ENCODE measurements around the gene STARD8. TPM values are rescaled to one million over a fixed set of nuclear protein-coding genes. Genes with fewer than 3 reads are reported as not detected.

Gene STARD8
- total RNA-seq, 4 donors from 2014 or later, result 0.70 to 5.0 (median 4.1) TPM

GRCh38 chrX:68714856-68715255 lies 67.4 kb downstream of the STARD8 start:
- H3K4me1 ChIP-seq, result no peaks in the 10 kb centered on the region
- no peaks in the 10 kb centered on the region for H3K27me3 ChIP-seq
- H3K36me3 ChIP-seq, result no peaks in the 10 kb centered on the region
- DNase-seq, result no peak
- H3K4me3 ChIP-seq, result no peak overlapping the region
- no peak overlapping the region for H3K27ac ChIP-seq
- TF ChIP-seq POLR2A (IDR thresholded peaks at IDR 0.05) (no peak), CTCF (IDR thresholded peaks at IDR 0.05) (no peak)
- H3K9me3 ChIP-seq, result no peaks in the 10 kb centered on the region

GRCh38 chrX:68717196-68717595 lies 69.7 kb downstream of the STARD8 start:
- H3K4me3 ChIP-seq, result no peak overlapping the region
- H3K4me1 ChIP-seq, result no peaks in the 10 kb centered on the region
- no peak for DNase-seq
- no peaks in the 10 kb centered on the region for H3K9me3 ChIP-seq
- no peaks in the 10 kb centered on the region for H3K36me3 ChIP-seq
- no peak overlapping the region for H3K27ac ChIP-seq
- no peaks in the 10 kb centered on the region for H3K27me3 ChIP-seq
- TF ChIP-seq POLR2A (IDR thresholded peaks at IDR 0.05) (no peak), CTCF (IDR thresholded peaks at IDR 0.05) (no peak)

GRCh38 chrX:68717663-68718442 lies 70.4 kb downstream of the STARD8 start:
- peak in 1 of 3 donors; percentile 19 for DNase-seq
- Histone ChIP-seq H3K36me3 (no peaks in the 10 kb centered on the region), H3K27me3 (no peaks in the 10 kb centered on the region), H3K4me3 (no peak overlapping the region), H3K9me3 (no peaks in the 10 kb centered on the region), H3K27ac (no peak overlapping the region), H3K4me1 (no peaks in the 10 kb centered on the region)
- TF ChIP-seq POLR2A (IDR thresholded peaks at IDR 0.05) (no peak), CTCF (IDR thresholded peaks at IDR 0.05) (no peak)

GRCh38 chrX:68718443-68718820 lies 71.0 kb downstream of the STARD8 start:
- Histone ChIP-seq H3K36me3 (no peaks in the 10 kb centered on the region), H3K27ac (no peak overlapping the region), H3K9me3 (no peaks in the 10 kb centered on the region), H3K27me3 (no peaks in the 10 kb centered on the region), H3K4me1 (no peaks in the 10 kb centered on the region), H3K4me3 (no peak overlapping the region)
- TF ChIP-seq CTCF (IDR thresholded peaks at IDR 0.05) (no peak), POLR2A (IDR thresholded peaks at IDR 0.05) (no peak)
- peak in 1 of 3 donors; percentile 33 for DNase-seq

- TF ChIP-seq POLR2A (IDR thresholded peaks at IDR 0.05) (no peak), CTCF (IDR thresholded peaks at IDR 0.05) (no peak)
- Histone ChIP-seq H3K4me3 (no peak overlapping the region), H3K27ac (no peak overlapping the region), H3K36me3 (no peaks in the 10 kb centered on the region), H3K4me1 (no peaks in the 10 kb centered on the region), H3K27me3 (no peaks in the 10 kb centered on the region), H3K9me3 (no peaks in the 10 kb centered on the region)
- peak in 1 of 3 donors; percentile 41 for DNase-seq
Measured at GRCh38 chrX:68719181-68719903, 71.9 kb downstream of the STARD8 start.

Measured in Peyer's patch (tissue), 4 donors.